CD4-positive, CD25-positive, alpha-beta regulatory T cell (primary cell): ENCODE results near the gene SCMH1. TPM values are rescaled to one million over a fixed set of nuclear protein-coding genes. Genes with fewer than 3 reads are reported as not detected.

Experiments used
- ATAC-seq, 2 donors: fragments of 150-1000 bp; cut with Tn5 transposase; one replicate each; pipeline ENCODE4 v1.10.0; 2021; ENCODE audit warnings: low read depth in 2 of 2, moderate number of reproducible peaks in 2 of 2, moderate library complexity in 1 of 2
- DNase-seq, 3 donors: peaks; one replicate each; pipeline versions ENCODE4 v3.0.0 to v3.0.0-alpha.2; 2012 to 2022; ENCODE audit warnings: mixed read lengths in 1 of 3
- H3K27ac ChIP-seq: one replicate; pipeline ENCODE4 v1.7.0; 2013; ENCODE audit warnings: mild to moderate bottlenecking, low read length; ENCODE audit not compliant: insufficient read depth, poor library complexity, severe bottlenecking
- H3K27me3 ChIP-seq: one replicate; pipeline ENCODE4 v1.7.0; 2013; ENCODE audit warnings: low read length; ENCODE audit not compliant: control insufficient read depth, insufficient read depth
- H3K36me3 ChIP-seq: one replicate; pipeline ENCODE4 v1.7.0; 2013; ENCODE audit warnings: mild to moderate bottlenecking, low read length, moderate library complexity; ENCODE audit not compliant: control insufficient read depth, insufficient read depth
- H3K4me1 ChIP-seq: 2 replicates; pipeline ENCODE4 v1.7.0; 2013; ENCODE audit warnings: mild to moderate bottlenecking, low read length; ENCODE audit not compliant: insufficient read depth, control insufficient read depth, poor library complexity, severe bottlenecking
- H3K4me3 ChIP-seq: one replicate; pipeline ENCODE4 v1.7.0; 2013; ENCODE audit warnings: low read depth, mild to moderate bottlenecking, low read length, moderate library complexity
- H3K9me3 ChIP-seq, 2 experiments: 1 replicate in 1 of 2; 2 replicates in 1 of 2; pipeline ENCODE4 v1.7.0; 2013; ENCODE audit warnings: low read length in 2 of 2, mild to moderate bottlenecking in 1 of 2, moderate library complexity in 1 of 2; ENCODE audit not compliant: control insufficient read depth in 2 of 2
- H3K27ac Mint-ChIP-seq, 3 donors: one replicate each; pipeline ENCODE4 v1.8.0; 2020 to 2022; ENCODE audit warnings: mild to moderate bottlenecking in 3 of 3, mixed read lengths in 3 of 3, moderate library complexity in 2 of 3
- H3K27me3 Mint-ChIP-seq: one replicate; pipeline ENCODE4 v1.8.0; 2022; ENCODE audit warnings: mild to moderate bottlenecking, mixed read lengths
- H3K36me3 Mint-ChIP-seq: one replicate; pipeline ENCODE4 v1.8.0; 2020; ENCODE audit warnings: mixed read lengths
- H3K4me1 Mint-ChIP-seq, 4 donors: one replicate each; pipeline ENCODE4 v1.8.0; 2020 to 2022; ENCODE audit warnings: mixed read lengths in 4 of 4, mild to moderate bottlenecking in 1 of 4
- H3K4me3 Mint-ChIP-seq, 4 donors: one replicate each; pipeline ENCODE4 v1.8.0; 2020 to 2022; ENCODE audit warnings: mild to moderate bottlenecking in 4 of 4, mixed read lengths in 4 of 4, moderate library complexity in 3 of 4
- H3K9me3 Mint-ChIP-seq, 7 donors: one replicate each; pipeline ENCODE4 v1.8.0; 2020 to 2022; ENCODE audit warnings: mixed read lengths in 7 of 7, mild to moderate bottlenecking in 3 of 7, moderate library complexity in 2 of 7
- polyA plus RNA-seq, 4 donors: library from polyadenylated mRNA; unstranded; fragments of 300-500 nt; fragmentation: Illumina TruSeq; gene quantifications; one replicate each; pipeline ENCODE4 v1.2.3, GENCODE V29; 2021
- total RNA-seq: library from RNA; stranded (reverse); gene quantifications from one replicate; pipeline ENCODE4 v1.2.3, GENCODE V29; 2022

SCMH1 gene
- total and polyA plus RNA-seq, 5 donors from 2014 or later: 3.4 to 27.6 (median 5.5) TPM

DNA sequence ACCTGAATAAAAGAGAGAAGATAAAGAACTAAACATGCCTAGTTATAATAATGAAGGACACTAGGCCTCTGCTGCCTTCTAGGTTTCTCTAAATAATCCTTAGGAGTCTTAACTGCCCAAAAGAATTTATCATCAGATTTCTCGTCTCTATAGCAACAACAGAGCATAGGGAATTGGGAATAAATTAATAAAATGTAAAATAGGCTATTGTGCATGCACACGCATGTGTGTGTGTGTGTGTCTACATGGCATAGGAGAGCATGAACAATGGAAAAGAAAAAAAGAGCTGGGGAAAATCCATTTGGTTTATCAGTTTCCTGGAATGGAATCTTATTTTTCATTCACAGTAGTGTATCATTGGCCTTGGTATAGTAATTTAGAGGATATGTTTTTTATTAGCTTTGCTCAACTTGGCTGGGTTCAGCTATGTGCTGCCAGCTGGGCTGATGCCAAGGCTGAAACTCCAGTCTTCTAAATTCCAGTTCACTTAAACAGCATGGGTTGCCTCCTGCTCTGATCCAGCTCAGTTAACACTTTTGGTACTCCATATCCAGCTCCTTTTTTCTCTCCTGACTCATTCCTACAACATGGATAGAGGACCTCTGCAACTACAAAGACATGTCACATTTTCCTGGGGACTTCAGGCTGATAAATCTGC, 140.0 kb downstream of the SCMH1 start:
- H3K9me3 Mint-ChIP-seq: no peaks in the 10 kb centered on the region

GRCh38 chr1:41101076-41101475, 141.0 kb downstream of the SCMH1 start:
- H3K36me3 Mint-ChIP-seq: peaks cover 10% of the 10 kb centered on the region
- Histone ChIP-seq H3K4me1 (no peaks in the 10 kb centered on the region), H3K27ac (no peak overlapping the region), H3K36me3 (no peaks in the 10 kb centered on the region), H3K9me3 (no peaks in the 10 kb centered on the region), H3K4me3 (no peak overlapping the region), H3K27me3 (no peaks in the 10 kb centered on the region)
- DNase-seq (no peak), ATAC-seq (no peak)
- no peaks in the 10 kb centered on the region for H3K27me3 Mint-ChIP-seq
- H3K9me3 Mint-ChIP-seq: no peaks in the 10 kb centered on the region
- no peak overlapping the region for H3K4me3 Mint-ChIP-seq
- H3K27ac Mint-ChIP-seq: peak overlapping the region in 1 of 3 donors; percentile 64
- H3K4me1 Mint-ChIP-seq: peaks cover 0 to 17% (median 6%) of the 10 kb centered on the region in 4 donors

More for the DNA sequence above, 140.0 kb downstream of the SCMH1 start:
- no peaks in the 10 kb centered on the region for H3K27me3 ChIP-seq
- Mint-ChIP-seq H3K4me1 (peaks cover 0 to 17% (median 6%) of the 10 kb centered on the region in 4 donors), H3K36me3 (peaks cover 20% of the 10 kb centered on the region), H3K27me3 (no peaks in the 10 kb centered on the region), H3K4me3 (no peak overlapping the region), H3K27ac (no peak overlapping the region)
- peaks cover 2% of the 10 kb centered on the region for H3K36me3 ChIP-seq
- no peak for ATAC-seq
- no peak overlapping the region for H3K27ac ChIP-seq
- no peaks in the 10 kb centered on the region for H3K9me3 ChIP-seq
- H3K4me1 ChIP-seq: no peaks in the 10 kb centered on the region
- DNase-seq: no peak
- no peak overlapping the region for H3K4me3 ChIP-seq

DNA sequence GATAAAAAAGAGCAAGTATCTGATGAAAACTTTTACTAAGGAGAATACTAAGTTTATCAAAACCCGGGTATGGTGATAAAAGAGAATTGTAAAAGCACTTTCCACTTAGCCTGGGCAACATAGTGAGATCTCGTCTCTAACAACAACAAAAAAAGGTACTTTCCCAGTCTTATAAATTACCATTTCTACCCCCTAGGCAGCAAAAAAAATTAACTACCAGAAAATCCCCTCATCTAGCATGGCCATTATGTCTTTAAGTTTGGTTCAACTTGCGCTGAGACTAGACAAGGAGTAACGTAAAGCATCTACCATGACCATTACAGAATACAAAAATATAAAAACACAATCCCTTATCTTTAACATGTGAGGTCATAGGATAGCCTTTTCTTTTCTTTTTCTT, 141.9 kb downstream of the SCMH1 start:
- Mint-ChIP-seq H3K27me3 (no peaks in the 10 kb centered on the region), H3K4me1 (peaks cover 0 to 17% (median 6%) of the 10 kb centered on the region in 4 donors), H3K27ac (no peak overlapping the region), H3K36me3 (peaks cover 10% of the 10 kb centered on the region), H3K4me3 (no peak overlapping the region), H3K9me3 (no peaks in the 10 kb centered on the region)
- H3K9me3 ChIP-seq: no peaks in the 10 kb centered on the region
- H3K27me3 ChIP-seq: no peaks in the 10 kb centered on the region
- ATAC-seq (no peak), DNase-seq (no peak)
- no peak overlapping the region for H3K4me3 ChIP-seq
- no peak overlapping the region for H3K27ac ChIP-seq
- no peaks in the 10 kb centered on the region for H3K36me3 ChIP-seq
- H3K4me1 ChIP-seq: no peaks in the 10 kb centered on the region

DNA sequence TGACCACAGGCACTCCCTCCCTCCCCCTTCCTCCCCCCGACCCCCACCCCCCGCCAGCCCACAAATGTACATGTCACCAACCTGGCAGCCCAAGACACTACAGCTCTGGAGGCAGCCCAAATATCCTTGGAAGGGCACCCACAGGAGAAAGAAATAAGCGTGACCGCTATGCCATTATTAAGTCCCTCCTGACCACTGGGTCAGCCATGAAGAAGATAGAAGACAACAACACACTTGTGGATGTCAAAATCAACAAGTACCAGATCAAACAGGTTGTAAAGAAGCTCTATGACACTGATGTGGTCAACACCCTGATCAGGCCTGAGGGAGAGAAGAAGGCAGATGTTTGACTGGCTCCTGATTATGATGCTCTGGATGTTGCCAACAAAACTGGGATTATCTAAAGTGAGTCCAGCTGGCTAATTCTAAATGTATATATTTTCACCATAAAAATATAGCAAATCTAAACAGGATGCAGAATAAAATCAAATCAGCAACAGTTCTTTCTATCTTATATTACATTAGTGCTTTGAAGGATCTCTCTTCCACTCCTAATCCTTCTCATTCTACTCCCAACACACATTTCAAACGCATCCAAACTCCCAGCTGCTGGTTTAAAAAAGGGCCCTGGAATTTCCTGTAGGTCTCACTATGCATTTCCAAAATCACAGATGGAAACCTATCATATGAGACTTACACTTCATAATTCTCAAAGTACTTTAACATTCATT, 143.2 kb downstream of the SCMH1 start:
- no peak overlapping the region for H3K4me3 Mint-ChIP-seq

GRCh38 chr1:41097105-41097504, 145.0 kb downstream of the SCMH1 start:
- Mint-ChIP-seq H3K27me3 (no peaks in the 10 kb centered on the region), H3K4me1 (peaks cover 0 to 12% (median 4%) of the 10 kb centered on the region in 4 donors), H3K27ac (peak overlapping the region in 1 of 3 donors; percentile 6), H3K36me3 (peaks cover 10% of the 10 kb centered on the region), H3K4me3 (no peak overlapping the region), H3K9me3 (no peaks in the 10 kb centered on the region)
- no peaks in the 10 kb centered on the region for H3K9me3 ChIP-seq
- H3K4me3 ChIP-seq: no peak overlapping the region
- H3K36me3 ChIP-seq: no peaks in the 10 kb centered on the region
- H3K4me1 ChIP-seq: no peaks in the 10 kb centered on the region
- H3K27me3 ChIP-seq: no peaks in the 10 kb centered on the region
- no peak overlapping the region for H3K27ac ChIP-seq
- no peak for ATAC-seq
- DNase-seq: no peak

More for the DNA sequence above, 143.2 kb downstream of the SCMH1 start:
- H3K36me3 ChIP-seq: no peaks in the 10 kb centered on the region
- no peak overlapping the region for H3K27ac ChIP-seq
- H3K36me3 Mint-ChIP-seq: peaks cover 10% of the 10 kb centered on the region
- DNase-seq (no peak), ATAC-seq (no peak)
- no peak overlapping the region for H3K27ac Mint-ChIP-seq
- H3K4me1 ChIP-seq: no peaks in the 10 kb centered on the region
- H3K27me3 ChIP-seq: no peaks in the 10 kb centered on the region
- no peak overlapping the region for H3K4me3 ChIP-seq
- H3K9me3 ChIP-seq: no peaks in the 10 kb centered on the region
- no peaks in the 10 kb centered on the region for H3K27me3 Mint-ChIP-seq
- H3K4me1 Mint-ChIP-seq: peaks cover 0 to 17% (median 6%) of the 10 kb centered on the region in 4 donors
- H3K9me3 Mint-ChIP-seq: no peaks in the 10 kb centered on the region

DNA sequence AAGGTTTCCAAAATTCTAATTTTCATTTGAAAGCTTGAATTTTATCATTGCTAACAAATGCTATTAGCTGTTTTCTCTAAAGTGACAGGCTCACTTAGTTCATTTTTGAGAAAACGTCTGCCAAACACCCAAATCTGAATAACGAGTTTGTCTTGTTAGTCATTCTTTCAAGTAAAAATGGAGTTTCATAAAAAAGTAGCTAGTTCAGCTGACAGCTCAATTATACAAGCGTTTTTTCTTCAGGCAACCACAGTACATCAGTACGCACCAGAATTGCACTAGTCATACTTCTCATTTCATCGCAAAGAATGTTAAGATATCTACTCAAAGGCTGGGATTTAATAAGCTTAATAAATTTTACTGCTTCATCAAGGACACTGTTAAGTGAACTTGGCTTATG, 148.3 kb downstream of the SCMH1 start:
- Histone ChIP-seq H3K27ac (no peak overlapping the region), H3K4me1 (no peaks in the 10 kb centered on the region), H3K9me3 (no peaks in the 10 kb centered on the region), H3K27me3 (no peaks in the 10 kb centered on the region), H3K36me3 (no peaks in the 10 kb centered on the region), H3K4me3 (no peak overlapping the region)
- no peaks in the 10 kb centered on the region for H3K9me3 Mint-ChIP-seq
- ATAC-seq: no peak
- H3K36me3 Mint-ChIP-seq: peaks cover 5% of the 10 kb centered on the region
- no peak for DNase-seq
- H3K4me3 Mint-ChIP-seq: no peak overlapping the region
- H3K27me3 Mint-ChIP-seq: no peaks in the 10 kb centered on the region
- H3K27ac Mint-ChIP-seq: no peak overlapping the region
- no peaks in the 10 kb centered on the region for H3K4me1 Mint-ChIP-seq

DNA sequence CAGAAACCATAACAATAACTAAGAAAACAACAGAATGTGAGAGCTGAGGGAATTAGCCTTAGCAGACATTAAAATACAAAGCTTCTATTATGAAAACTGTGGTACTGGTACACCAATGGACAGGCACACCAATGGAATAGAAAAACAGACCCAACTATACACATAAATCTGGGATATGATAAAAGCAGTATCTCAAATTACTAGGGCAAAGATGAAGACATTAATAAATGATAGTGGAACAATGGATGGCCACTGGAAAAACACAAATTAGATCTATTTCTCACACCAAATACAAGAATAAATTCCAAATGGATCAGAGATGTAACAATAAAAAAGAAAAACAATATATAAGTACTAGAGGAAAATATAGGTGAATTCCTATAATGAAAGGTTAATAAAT, 155.2 kb downstream of the SCMH1 start:
- no peak overlapping the region for H3K27ac ChIP-seq

More for the DNA sequence above, 155.2 kb downstream of the SCMH1 start:
- Histone ChIP-seq H3K4me1 (no peaks in the 10 kb centered on the region), H3K36me3 (no peaks in the 10 kb centered on the region), H3K9me3 (no peaks in the 10 kb centered on the region), H3K27me3 (no peaks in the 10 kb centered on the region), H3K4me3 (no peak overlapping the region)
- H3K4me3 Mint-ChIP-seq: no peak overlapping the region
- H3K9me3 Mint-ChIP-seq: no peaks in the 10 kb centered on the region
- no peaks in the 10 kb centered on the region for H3K27me3 Mint-ChIP-seq
- H3K4me1 Mint-ChIP-seq: peaks cover 0 to 4% (median 0%) of the 10 kb centered on the region in 4 donors
- no peak overlapping the region for H3K27ac Mint-ChIP-seq
- ATAC-seq (no peak), DNase-seq (no peak)
- peaks cover 4% of the 10 kb centered on the region for H3K36me3 Mint-ChIP-seq
